Stimulated activated CD4-positive, alpha-beta T cell treated with anti-CD3 and anti-CD28 coated beads, Interleukin-12 subunit alpha, Interleukin-12 subunit beta, amount 100 ng/mL, for 48 hours (primary cell): Measurements from ENCODE around the gene MEGF8.
A peak's percentile ranks its signal among the peaks of the same experiment; 100 is the strongest.

Source experiments
- DNase-seq, 3 donors: peaks; one replicate each; pipeline ENCODE4 v3.0.0-alpha.2; 2020; ENCODE audit warnings: low read depth in 2 of 3, low spot score in 1 of 3

MEGF8 gene

DNA sequence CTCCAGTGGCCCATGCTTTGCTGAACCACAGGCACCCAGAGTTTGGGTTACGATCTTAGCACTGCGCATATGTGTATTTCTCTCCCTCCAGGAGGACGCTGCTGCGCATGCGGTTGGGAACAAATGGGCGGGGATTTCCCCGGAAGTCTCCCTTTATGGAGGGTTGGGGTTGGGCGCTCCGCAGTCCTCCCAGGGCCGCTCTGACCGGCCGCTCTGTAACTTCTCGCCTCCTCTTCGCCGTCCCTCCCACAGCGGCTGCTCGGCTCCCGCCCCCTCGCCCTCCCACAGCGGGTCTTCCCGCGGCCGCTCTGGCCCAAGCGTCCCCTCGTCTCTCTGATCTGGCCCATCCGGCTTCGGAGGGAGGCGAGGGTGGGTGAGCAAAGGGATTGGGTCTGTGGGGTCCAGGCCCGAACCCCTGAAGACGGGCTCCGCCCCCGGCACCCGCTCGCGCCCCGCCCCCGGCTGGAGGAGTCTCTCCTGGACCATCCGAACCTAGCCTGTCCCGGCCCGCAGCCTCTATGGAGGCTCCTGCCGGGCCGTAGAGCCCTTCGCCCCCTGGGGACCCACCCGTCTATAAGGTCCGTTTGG is at the start of gene MEGF8:
MEGF8 (plus strand) TSS at position 328 of the 588 bp plus-strand sequence. CDS start 609 bp downstream, outside the sequence.
- DNase-seq, result peak; percentile 97 to 98 (median 97)

GRCh38 chr19:42276284-42276683 is 49.2 kb upstream of the MEGF8 start:
- no peak for DNase-seq

GRCh38 chr19:42276821-42277220 is 48.6 kb upstream of the MEGF8 start:
- DNase-seq, result no peak

DNA sequence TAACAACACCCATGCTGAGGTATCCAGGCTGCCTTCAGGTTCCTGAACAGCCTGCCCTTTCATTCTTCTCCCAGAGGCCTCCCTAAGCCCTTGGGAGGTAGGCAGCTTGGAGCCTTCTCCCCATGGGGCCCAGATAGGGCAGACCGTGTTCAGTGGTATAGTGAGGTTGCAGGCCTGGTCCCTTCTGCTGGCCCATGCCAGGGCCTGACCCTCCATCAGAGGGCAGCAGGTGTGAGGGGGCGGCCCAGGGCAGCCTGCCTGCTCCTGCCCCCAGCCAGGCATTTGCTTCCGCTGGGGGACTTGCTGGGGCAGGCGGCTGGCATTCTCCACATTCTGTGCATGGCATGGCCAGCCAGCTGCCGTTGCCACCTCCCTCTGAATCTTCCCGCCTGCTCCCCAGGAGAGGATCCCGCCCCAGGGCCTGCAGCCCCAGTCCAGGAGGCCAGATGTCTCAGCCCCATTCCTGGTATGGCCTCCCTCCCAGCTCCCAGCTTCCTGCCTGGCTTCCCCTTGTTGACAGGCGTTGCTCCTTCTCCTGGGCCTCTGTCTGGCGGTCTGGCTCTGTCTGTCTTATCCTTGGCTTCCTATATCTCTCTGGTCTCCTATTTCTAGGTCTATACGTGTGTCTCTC is 47.5 kb upstream of the MEGF8 start:
- no peak for DNase-seq

DNA sequence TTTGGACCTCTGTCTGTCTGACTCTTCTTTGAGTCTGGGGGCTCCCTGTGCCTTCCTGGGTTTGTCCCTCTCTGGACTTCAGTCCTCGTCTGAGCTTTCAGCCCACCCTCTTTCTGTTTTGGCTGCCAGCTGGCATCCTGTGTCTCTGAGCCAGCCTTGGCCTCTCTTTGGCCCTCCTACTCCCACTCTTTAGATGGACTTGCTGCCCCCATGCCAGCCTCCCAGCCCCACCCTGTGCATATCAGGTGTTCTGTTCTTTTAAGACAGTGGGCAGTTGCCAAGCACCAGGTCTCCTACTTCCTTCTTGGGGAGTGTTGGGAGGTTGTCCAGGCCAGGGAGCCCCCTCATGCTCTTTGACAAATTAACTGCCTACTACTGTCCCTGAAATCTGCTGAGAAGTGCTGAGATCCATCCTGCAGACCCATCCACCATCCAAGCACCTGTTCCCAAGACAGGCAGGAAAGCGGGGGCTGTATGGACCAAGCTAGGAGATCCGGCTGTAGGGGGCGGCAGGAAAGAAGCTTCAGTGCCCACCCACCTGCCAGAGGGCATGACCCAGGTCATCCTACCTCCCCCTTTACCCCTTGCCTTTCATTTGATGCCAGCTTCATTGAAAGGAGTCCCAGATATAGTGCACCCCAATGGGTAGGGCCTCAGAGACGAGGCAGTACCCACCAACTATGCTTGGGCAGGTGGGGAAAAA is 46.8 kb upstream of the MEGF8 start:
- DNase-seq, result no peak

- DNase-seq, result no peak
Measured at GRCh38 chr19:42279155-42279901, 46.1 kb upstream of the MEGF8 start.

DNA sequence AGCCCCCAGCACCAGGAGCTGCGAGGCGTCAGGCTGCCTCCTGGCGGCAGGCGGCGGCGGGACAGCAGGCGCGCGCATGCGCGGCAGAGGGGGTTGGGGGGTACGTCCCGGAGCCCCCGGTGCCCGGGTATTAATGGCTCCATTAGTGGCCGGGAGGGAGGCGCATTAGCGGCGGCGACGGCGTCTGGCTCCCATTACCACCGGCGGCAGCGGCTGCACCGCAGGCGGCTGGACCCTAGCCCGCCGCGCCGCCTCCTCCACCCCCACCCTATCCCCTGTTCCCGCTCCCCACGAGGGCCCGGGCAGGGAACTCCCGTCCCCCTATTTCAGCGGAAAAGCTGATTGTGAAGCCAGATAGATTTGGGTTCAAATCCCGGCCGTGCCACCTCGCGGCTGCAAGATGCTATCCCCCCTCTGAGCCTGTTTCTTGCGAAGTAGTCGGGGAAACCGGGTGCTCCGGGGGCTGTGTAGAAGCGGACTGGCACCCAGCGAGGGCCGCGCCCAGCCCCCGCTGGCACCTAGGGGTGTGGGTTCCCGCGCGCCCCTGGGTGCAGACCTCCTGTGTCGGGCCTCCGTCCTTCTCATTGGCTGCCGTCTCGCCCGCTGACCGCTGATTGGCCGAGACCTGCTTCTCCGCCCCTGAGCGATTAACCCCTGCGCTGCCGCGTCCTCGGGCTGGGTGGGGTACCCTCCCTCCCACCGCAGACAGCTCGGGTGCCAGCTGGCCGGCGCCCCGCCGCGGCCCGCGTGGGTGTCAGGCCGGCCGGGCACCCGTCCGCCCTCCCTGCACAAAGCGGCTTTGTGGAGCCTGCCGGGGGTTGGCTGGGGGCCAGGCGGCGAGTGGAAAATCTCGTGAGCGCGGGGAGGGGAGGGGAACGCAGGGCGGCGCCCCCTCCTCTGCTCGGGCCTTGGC is 45.3 kb upstream of the MEGF8 start:
- peak; percentile 77 to 84 (median 80) for DNase-seq

GRCh38 chr19:42280815-42281145 is 44.7 kb upstream of the MEGF8 start:
- no peak for DNase-seq

- no peak for DNase-seq
Measured at GRCh38 chr19:42281146-42281826, 44.1 kb upstream of the MEGF8 start.

DNA sequence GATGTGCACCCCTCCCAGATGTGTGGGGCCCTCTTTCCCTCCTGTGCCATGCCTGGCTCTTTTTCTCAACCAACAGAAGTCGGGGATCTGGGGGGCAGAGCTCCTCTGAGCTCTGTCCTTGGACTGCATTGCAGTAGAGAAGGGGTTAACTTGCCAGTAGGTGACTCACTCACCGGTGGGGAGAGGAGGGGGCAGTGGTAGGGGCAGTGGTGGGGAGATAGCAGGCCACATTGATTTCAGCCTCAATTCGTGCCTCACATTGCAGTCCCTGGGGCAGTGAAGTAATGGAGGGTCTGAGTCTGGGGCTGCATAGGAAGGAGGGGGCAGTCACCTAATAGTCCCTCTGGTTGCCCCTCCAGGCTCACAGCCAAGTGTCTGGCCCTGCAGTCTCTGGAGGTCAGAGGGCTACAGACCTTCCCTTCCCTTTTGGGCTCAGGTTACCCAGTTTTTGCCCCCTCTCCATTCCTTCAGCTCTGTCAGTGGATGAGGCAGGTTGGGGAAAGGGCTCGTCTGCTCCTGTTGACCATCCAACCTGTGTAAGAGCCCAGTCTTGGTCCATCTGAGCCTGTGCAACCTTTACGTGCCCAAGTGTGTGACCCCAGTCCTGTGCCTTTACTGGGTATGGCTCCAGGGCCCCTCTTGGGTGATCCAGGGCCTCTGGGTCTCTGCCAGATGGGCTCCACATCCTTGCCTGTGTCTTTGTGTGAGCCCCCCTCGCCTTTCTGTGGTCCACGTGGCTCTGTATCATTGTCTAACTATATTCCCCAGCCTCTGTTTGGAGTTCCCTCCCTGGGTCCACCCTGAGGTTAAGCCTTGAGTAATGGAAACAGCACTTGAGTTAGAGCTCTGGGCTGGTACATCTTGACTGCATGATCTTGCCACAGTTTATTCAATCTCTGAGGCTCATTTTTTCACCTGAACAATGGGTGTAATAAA is 43.3 kb upstream of the MEGF8 start:
- no peak for DNase-seq

GRCh38 chr19:42282819-42283187 is 42.6 kb upstream of the MEGF8 start:
- no peak for DNase-seq

DNA sequence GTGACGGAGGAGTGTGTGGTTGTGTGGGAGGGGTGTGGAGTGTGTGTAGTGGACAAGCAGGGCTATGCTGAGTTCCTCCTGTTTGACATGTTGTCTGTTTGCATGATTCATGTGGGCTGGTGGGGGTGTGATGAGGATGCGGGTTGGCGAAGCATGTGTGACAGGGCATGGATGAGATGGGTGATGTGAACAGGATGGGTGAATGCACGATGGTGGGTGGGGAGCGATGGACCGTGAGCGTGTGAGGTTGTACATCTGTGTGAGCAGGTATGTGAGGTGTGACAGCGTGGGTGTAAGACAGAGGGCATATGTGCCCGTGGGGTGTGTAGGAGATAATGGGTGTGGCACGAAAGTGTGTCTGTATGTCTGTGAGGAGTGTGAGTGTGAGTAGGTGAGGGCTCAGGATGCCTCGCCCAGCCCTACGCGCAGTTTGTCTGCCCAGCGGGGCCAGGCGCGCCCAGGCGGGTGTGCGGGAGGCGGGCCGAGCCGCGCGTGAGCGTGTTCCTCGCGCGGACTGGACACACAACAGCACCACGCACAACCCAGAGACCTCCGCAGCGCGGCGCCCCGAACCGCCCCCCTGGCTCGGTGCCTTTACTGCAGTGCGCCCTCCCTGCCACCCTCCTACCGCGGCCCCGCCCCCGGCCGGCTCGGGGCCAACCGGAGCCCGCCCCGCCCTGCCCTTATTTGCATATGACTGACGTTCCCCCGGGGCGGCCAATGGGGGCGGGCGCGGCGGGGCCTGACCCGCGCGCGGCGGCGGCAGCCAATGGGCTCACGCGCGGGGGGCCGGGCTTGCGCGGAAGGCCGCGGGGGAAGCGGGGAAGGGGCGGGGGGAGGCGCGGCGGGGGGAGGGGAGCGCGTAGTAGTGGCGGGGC is 42.0 kb upstream of the MEGF8 start:
- DNase-seq, result peak; percentile 89 to 93 (median 89)

DNA sequence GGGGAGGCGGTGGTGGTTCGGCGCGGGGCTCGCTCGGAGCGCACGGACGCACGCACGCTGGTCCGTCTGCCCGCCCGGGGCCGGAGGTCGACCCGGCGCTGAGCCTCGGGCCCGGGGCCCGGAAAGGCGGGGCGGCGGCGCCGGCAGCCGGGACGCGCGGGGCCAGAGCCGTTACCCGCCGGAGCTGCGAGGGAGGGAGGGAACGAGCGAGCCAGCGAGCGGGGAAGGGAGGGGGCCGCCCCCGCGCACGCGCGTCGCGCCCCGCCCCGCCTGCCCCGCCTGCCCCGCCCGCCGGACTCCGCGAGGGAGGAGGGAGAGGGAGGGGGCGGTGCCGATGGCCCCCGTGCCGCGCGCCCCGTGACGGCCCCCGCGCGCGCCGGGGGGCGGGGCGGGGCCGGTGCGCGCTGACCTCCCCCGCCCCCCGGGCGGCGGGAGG is 41.4 kb upstream of the MEGF8 start:
- peak; percentile 40 to 73 (median 69) for DNase-seq

DNA sequence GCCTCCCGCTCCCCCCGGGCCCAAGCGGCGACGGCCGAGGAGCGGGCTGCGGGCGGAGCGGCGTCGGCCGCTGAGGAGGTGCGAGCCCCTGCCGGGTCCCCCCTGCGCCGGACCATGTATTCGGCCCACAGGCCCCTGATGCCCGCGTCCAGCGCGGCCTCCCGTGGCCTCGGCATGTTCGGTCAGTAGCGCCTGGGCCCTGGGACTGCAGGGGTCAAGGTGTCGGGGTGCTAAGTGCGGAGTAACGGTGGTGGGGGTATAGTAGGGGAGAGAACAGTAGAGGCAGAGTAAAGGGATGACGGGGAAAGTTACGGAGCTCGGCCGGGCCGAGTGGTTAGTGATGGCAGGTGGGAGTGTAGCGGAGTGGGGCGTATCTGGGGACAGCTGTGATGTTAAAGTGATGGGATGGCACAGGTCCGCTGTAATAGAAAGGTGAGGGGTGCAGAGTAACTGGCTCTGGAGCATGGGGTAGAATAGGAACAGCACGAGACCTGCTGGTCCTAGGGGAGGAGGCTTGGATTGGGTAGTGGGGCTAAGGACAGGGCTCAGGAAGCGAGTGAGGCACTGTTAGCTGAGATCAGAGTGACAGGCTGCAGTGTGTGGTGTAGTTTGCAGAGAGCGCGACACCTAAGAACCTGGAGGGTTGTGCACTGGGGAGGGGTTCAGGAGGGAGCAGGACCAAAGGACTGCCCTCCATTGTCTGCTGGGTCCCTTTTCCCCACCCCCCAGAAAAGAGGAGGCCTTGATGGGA is 40.7 kb upstream of the MEGF8 start:
- DNase-seq, result no peak

DNA sequence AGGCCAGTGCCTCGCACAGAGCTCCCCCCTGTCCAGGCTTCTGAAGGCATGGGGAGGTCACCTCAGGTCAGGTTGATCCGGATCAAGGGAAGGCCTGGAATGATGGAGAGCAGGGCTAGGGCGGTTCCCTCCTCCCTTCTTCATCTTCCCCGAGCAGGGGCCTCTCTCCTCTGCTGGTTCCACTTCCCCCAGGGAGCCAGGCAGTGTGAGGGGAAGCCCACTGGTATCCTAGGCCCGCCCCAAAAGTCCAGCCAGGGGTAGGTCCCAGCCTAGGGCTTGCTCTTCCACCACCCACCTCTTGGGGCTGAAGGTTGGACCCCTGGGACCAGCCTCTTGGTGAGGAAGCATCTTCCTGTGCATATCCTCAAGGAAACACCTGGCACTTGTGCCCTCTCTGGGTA is 39.9 kb upstream of the MEGF8 start:
- no peak for DNase-seq

- no peak for DNase-seq
Measured at GRCh38 chr19:42285988-42286348, 39.5 kb upstream of the MEGF8 start.

- no peak for DNase-seq
Measured at GRCh38 chr19:42286349-42287016, 39.0 kb upstream of the MEGF8 start.
